Muscle layer of colon (tissue), 2 donors: ENCODE results near the gene C1QTNF4.

Source experiments
- H3K27ac ChIP-seq: one replicate; pipeline ENCODE4 v1.7.0; 2013; ENCODE audit warnings: low read depth, mild to moderate bottlenecking, low read length, moderate library complexity
- H3K27me3 ChIP-seq, 2 donors: one replicate each; pipeline ENCODE4 v1.7.0; 2013; ENCODE audit warnings: low read length in 2 of 2, mild to moderate bottlenecking in 2 of 2; ENCODE audit not compliant: insufficient read depth in 2 of 2, control insufficient read depth in 1 of 2
- H3K36me3 ChIP-seq: one replicate; pipeline ENCODE4 v1.7.0; 2013; ENCODE audit warnings: mild to moderate bottlenecking, low read length; ENCODE audit not compliant: insufficient read depth
- H3K4me1 ChIP-seq: one replicate; pipeline ENCODE4 v1.7.0; 2013; ENCODE audit warnings: mild to moderate bottlenecking, low read length; ENCODE audit not compliant: insufficient read depth
- H3K4me3 ChIP-seq, 2 donors: one replicate each; pipeline ENCODE4 v1.7.0; 2013; ENCODE audit warnings: low read length in 2 of 2, low read depth in 1 of 2, mild to moderate bottlenecking in 1 of 2, moderate library complexity in 1 of 2
- H3K9ac ChIP-seq: one replicate; pipeline ENCODE4 v1.7.0; 2013; ENCODE audit warnings: low read length
- H3K9me3 ChIP-seq: one replicate; pipeline ENCODE4 v1.7.0; 2013; ENCODE audit warnings: mild to moderate bottlenecking, low read length
- donor health status: abdominal sarcoma.
- donor health status: Adenocarcinoma of cecum.

The C1QTNF4 gene

GRCh38 chr11:47578524-47579494, 15.4 kb downstream of the C1QTNF4 start, which contains the start of the genes KBTBD4 and NDUFS3:
KBTBD4 (minus strand) TSS chr11:47578970; CDS start chr11:47578951, 19 bp downstream.
NDUFS3 (plus strand) TSS chr11:47579074; CDS start chr11:47579092, 18 bp downstream.
- Histone ChIP-seq H3K9me3 (no peaks in the 10 kb centered on the region), H3K27ac (peak within 1 kb of the TSS; percentile 98), H3K9ac (peak within 1 kb of the TSS; percentile 92), H3K36me3 (peaks cover 39% of the 10 kb centered on the region), H3K4me3 (peak within 1 kb of the TSS; percentile 71 to 98), H3K4me1 (peaks cover 26% of the 10 kb centered on the region), H3K27me3 (no peaks in the 10 kb centered on the region)

GRCh38 chr11:47577460-47578041, 16.7 kb downstream of the C1QTNF4 start:
- Histone ChIP-seq H3K4me3 (peak overlapping the region; percentile 71 to 98), H3K27me3 (no peaks in the 10 kb centered on the region), H3K36me3 (peaks cover 41% of the 10 kb centered on the region), H3K27ac (peak overlapping the region; percentile 98), H3K4me1 (peaks cover 26% of the 10 kb centered on the region), H3K9me3 (no peaks in the 10 kb centered on the region), H3K9ac (no peak overlapping the region)

- H3K9me3 ChIP-seq = no peaks in the 10 kb centered on the region
- H3K27ac ChIP-seq = no peak overlapping the region
- peaks cover 13% of the 10 kb centered on the region for H3K4me1 ChIP-seq
- H3K9ac ChIP-seq = no peak overlapping the region
- no peak overlapping the region for H3K4me3 ChIP-seq
- H3K36me3 ChIP-seq = peaks cover 51% of the 10 kb centered on the region
- H3K27me3 ChIP-seq = no peaks in the 10 kb centered on the region
Measured at GRCh38 chr11:47573321-47573720, 20.9 kb downstream of the C1QTNF4 start.

- no peak overlapping the region for H3K9ac ChIP-seq
- H3K27ac ChIP-seq = no peak overlapping the region
- H3K27me3 ChIP-seq = no peaks in the 10 kb centered on the region
- H3K4me1 ChIP-seq = peaks cover 8% of the 10 kb centered on the region
- peaks cover 51% of the 10 kb centered on the region for H3K36me3 ChIP-seq
- no peak overlapping the region for H3K4me3 ChIP-seq
- no peaks in the 10 kb centered on the region for H3K9me3 ChIP-seq
Measured at GRCh38 chr11:47572715-47573255, 21.4 kb downstream of the C1QTNF4 start.

GRCh38 chr11:47571895-47572294, 22.3 kb downstream of the C1QTNF4 start:
- Histone ChIP-seq H3K27ac (no peak overlapping the region), H3K36me3 (peaks cover 51% of the 10 kb centered on the region)

GRCh38 chr11:47571357-47571729, 22.9 kb downstream of the C1QTNF4 start:
- H3K27ac ChIP-seq = no peak overlapping the region
- H3K4me3 ChIP-seq = no peak overlapping the region
- peaks cover 51% of the 10 kb centered on the region for H3K36me3 ChIP-seq
- H3K9me3 ChIP-seq = no peaks in the 10 kb centered on the region
- H3K27me3 ChIP-seq = no peaks in the 10 kb centered on the region
- peaks cover 4% of the 10 kb centered on the region for H3K4me1 ChIP-seq
- no peak overlapping the region for H3K9ac ChIP-seq

More at GRCh38 chr11:47571895-47572294, 22.3 kb downstream of the C1QTNF4 start:
- no peak overlapping the region for H3K9ac ChIP-seq
- H3K27me3 ChIP-seq = no peaks in the 10 kb centered on the region
- no peaks in the 10 kb centered on the region for H3K9me3 ChIP-seq
- no peak overlapping the region for H3K4me3 ChIP-seq
- no peaks in the 10 kb centered on the region for H3K4me1 ChIP-seq

- Histone ChIP-seq H3K9me3 (no peaks in the 10 kb centered on the region), H3K27ac (no peak overlapping the region), H3K36me3 (peaks cover 50% of the 10 kb centered on the region), H3K9ac (no peak overlapping the region), H3K4me3 (no peak overlapping the region), H3K27me3 (no peaks in the 10 kb centered on the region), H3K4me1 (peaks cover 7% of the 10 kb centered on the region)
Measured at GRCh38 chr11:47570651-47571356, 23.4 kb downstream of the C1QTNF4 start.

- peaks cover 45% of the 10 kb centered on the region for H3K36me3 ChIP-seq
- peaks cover 7% of the 10 kb centered on the region for H3K4me1 ChIP-seq
- no peaks in the 10 kb centered on the region for H3K9me3 ChIP-seq
- no peaks in the 10 kb centered on the region for H3K27me3 ChIP-seq
- no peak overlapping the region for H3K27ac ChIP-seq
- no peak overlapping the region for H3K4me3 ChIP-seq
- H3K9ac ChIP-seq = no peak overlapping the region
Measured at GRCh38 chr11:47569646-47570045, 24.6 kb downstream of the C1QTNF4 start.

- peak overlapping the region; percentile 88 for H3K27ac ChIP-seq
- H3K4me3 ChIP-seq = peak overlapping the region; percentile 95 to 98
- H3K27me3 ChIP-seq = no peaks in the 10 kb centered on the region
- peaks cover 19% of the 10 kb centered on the region for H3K36me3 ChIP-seq
- peaks cover 7% of the 10 kb centered on the region for H3K4me1 ChIP-seq
- H3K9ac ChIP-seq = peak overlapping the region; percentile 66
- H3K9me3 ChIP-seq = no peaks in the 10 kb centered on the region
Measured at GRCh38 chr11:47566149-47566698, 28.0 kb downstream of the C1QTNF4 start.

GRCh38 chr11:47565340-47566148, 28.7 kb downstream of the C1QTNF4 start, which contains the start of gene PTPMT1:
PTPMT1 (plus strand) TSS chr11:47565599; CDS start chr11:47565623, 24 bp downstream.
- peak within 1 kb of the TSS; percentile 95 to 98 for H3K4me3 ChIP-seq
- peaks cover 7% of the 10 kb centered on the region for H3K4me1 ChIP-seq
- peak within 1 kb of the TSS; percentile 88 for H3K27ac ChIP-seq
- H3K27me3 ChIP-seq = no peaks in the 10 kb centered on the region
- no peaks in the 10 kb centered on the region for H3K9me3 ChIP-seq
- H3K9ac ChIP-seq = peak within 1 kb of the TSS; percentile 66
- peaks cover 12% of the 10 kb centered on the region for H3K36me3 ChIP-seq
